ENCODE measurements around the gene INS. TPM values are rescaled to one million over a fixed set of nuclear protein-coding genes. Genes with fewer than 3 reads are reported as not detected.

INS gene
- total and polyA plus RNA-seq, 2 of the 4 experiments (the other 2 are of a cell fraction): not detected

DNA sequence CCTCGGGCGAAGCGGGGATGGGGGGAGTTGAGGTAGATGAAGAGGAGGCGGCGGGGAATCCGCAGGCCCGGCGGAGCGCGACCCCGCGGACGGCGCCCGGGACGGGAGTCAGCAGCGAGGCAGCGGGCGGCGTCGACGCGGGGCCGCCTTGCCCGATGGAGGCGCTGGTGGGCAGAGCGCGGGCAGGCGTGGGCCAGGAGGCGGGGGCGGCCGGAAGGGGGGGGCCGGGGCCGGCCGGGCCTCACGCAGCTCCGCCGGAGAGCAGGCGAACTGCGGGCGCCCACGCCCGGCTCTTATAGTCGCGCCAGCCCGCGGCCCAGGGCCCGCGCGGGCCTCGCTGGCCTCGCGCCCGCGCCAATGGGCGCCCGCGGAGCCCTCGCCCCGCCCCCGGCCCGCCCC is 21.9 kb downstream of the INS start, which contains the start of gene IGF2:
Gene IGF2, minus strand, starts transcription at position 267 of the 399 bp plus-strand sequence. CDS start 3,866 bp downstream, outside the sequence.
- no peak within 1 kb of the TSS for H3K23ac ChIP-seq (ENCODE audit: low read depth, low read length)
- H4K5ac ChIP-seq (ENCODE audit: low read depth, low read length): no peak within 1 kb of the TSS
- CTCF ChIA-PET: no interaction called here
- WGBS, 2 experiments (ENCODE audit: extremely low coverage in 2 of 2, insufficient read length in 1 of 2): 4% methylated on average over 23 of the region's 62 CpGs; no CpG with 5 or more reads in 1 of the 2 experiments
- 0 out of 2 replicates have a peak within 1 kb of the TSS, but pooled peaks have one; percentile 54 for H2BK120ac ChIP-seq (ENCODE audit: low read depth, low read length)
- H3K36me3 ChIP-seq (ENCODE audit: control insufficient read depth, insufficient read depth, low read length): no peaks in the 10 kb centered on the region
- H2AK5ac ChIP-seq (ENCODE audit: low read depth, low read length): 0 out of 2 replicates have a peak within 1 kb of the TSS, but pooled peaks have one; percentile 28
- no peak within 1 kb of the TSS for H3K56ac ChIP-seq (ENCODE audit: extremely low read depth, insufficient read depth, low read length)
- no peak within 1 kb of the TSS; the same call in 1 of the 2 replicates for H3K18ac ChIP-seq (ENCODE audit: low read depth, low read length)
- H3K27me3 ChIP-seq (ENCODE audit: control insufficient read depth, insufficient read depth, low read length): peaks cover 75% of the 10 kb centered on the region
- peak within 1 kb of the TSS; percentile 32; the same call in 1 of the 2 replicates for H3K14ac ChIP-seq (replicated peaks; ENCODE audit: low read depth, low read length)
- DNase-seq (no peak), ATAC-seq (ENCODE audit: low read depth) (peak; percentile 8; the same call in 1 of the 2 replicates)
- H2BK15ac ChIP-seq (ENCODE audit: low read depth, low read length): no peak within 1 kb of the TSS
- in situ Hi-C loops (cut with MboI; ENCODE audit: low sequenced_read_pairs): no loop called here
- TF ChIP-seq RAD21 (IDR thresholded peaks at IDR 0.05; ENCODE audit: low read length) (no peak), BHLHE40 (IDR thresholded peaks at IDR 0.05; ENCODE audit: low read depth, low read length) (no peak), FOS (IDR thresholded peaks at IDR 0.05; ENCODE audit: low read depth, low read length) (no peak), RFX5 (IDR thresholded peaks at IDR 0.05; ENCODE audit: low read depth, low read length) (no peak)
- POLR2A ChIA-PET (ENCODE audit: unreplicated experiment): no interaction called here
- H3K4ac ChIP-seq (ENCODE audit: low read depth, low read length): peak within 1 kb of the TSS; percentile 50; the same call in 1 of the 2 replicates
- dilution Hi-C loops (cut with HindIII; ENCODE audit: low sequenced_read_pairs, unreplicated experiment): no loop called here
- no peaks in the 10 kb centered on the region for H3K9me1 ChIP-seq (ENCODE audit: insufficient read depth, low read length)
- peaks cover 0 to 4% of the 10 kb centered on the region in 2 experiments; a peak in 1 of 4 replicates for H3K79me1 ChIP-seq (ENCODE audit: low read depth in 1 of 2, low read length in 2 of 2)
- H4K8ac ChIP-seq (ENCODE audit: low read depth in 2 of 2, low read length in 2 of 2): peak within 1 kb of the TSS in 1 of 2 experiments; percentile 51; a peak in 1 of 4 replicates
- peaks cover 2% of the 10 kb centered on the region for H3K4me1 ChIP-seq (ENCODE audit: control insufficient read depth, insufficient read depth, low read length)
- no peaks in the 10 kb centered on the region for H3K9me3 ChIP-seq (ENCODE audit: control insufficient read depth, insufficient read depth, low read length)
- no peak within 1 kb of the TSS for H2BK20ac ChIP-seq (ENCODE audit: low read depth, low read length)
- H3K9ac ChIP-seq (ENCODE audit: low read depth, low read length): peak within 1 kb of the TSS; percentile 49
- intact Hi-C loops (cut with micrococcal nuclease): loop anchor here (5.0 kb wide), 1 partner anchor 42 kb away; no protein-coding TSS in a partner anchor
- peak within 1 kb of the TSS; percentile 60 for H3K4me2 ChIP-seq (ENCODE audit: low read depth, low read length)
- H2AFZ ChIP-seq (replicated peaks; ENCODE audit: low read length, poor library complexity): peak within 1 kb of the TSS; percentile 70
- peak within 1 kb of the TSS; percentile 44 for H3K4me3 ChIP-seq (ENCODE audit: insufficient read depth, low read depth, low read length)
- H2AK9ac ChIP-seq (replicated peaks; ENCODE audit: low read depth, low read length, poor library complexity): no peak within 1 kb of the TSS
- no TSS peak for BruUV-seq (replicated peaks)
- H2BK5ac ChIP-seq (ENCODE audit: low read depth, low read length, poor library complexity, severe bottlenecking): no peak within 1 kb of the TSS
- no peak within 1 kb of the TSS; the same call in 1 of the 2 replicates for H4K91ac ChIP-seq (ENCODE audit: insufficient read depth, low read depth, low read length)
- peaks cover 29% of the 10 kb centered on the region for H4K20me1 ChIP-seq (ENCODE audit: insufficient read depth, low read length)
- H3K27ac ChIP-seq (ENCODE audit: insufficient read depth, low read length): no peak within 1 kb of the TSS

Data from IMR-90 (cell line).